ENCODE results near the gene CACNA1D.

Gene CACNA1D

GRCh38 chr3:53766706-53767105, 272.3 kb downstream of the CACNA1D start:
- no peak for DNase-seq

GRCh38 chr3:53768478-53769459, 274.4 kb downstream of the CACNA1D start:
- no peak for DNase-seq

GRCh38 chr3:53772562-53772961, 278.2 kb downstream of the CACNA1D start:
- no peak for DNase-seq

GRCh38 chr3:53773021-53773436, 278.6 kb downstream of the CACNA1D start:
- DNase-seq = no peak

- no peak for DNase-seq
Observed at GRCh38 chr3:53773611-53774368, 279.4 kb downstream of the CACNA1D start.

- DNase-seq = no peak
Observed at GRCh38 chr3:53774414-53774813, 280.0 kb downstream of the CACNA1D start.

- no peak for DNase-seq
Observed at GRCh38 chr3:53775018-53775417, 280.6 kb downstream of the CACNA1D start.

- DNase-seq = no peak
Observed at GRCh38 chr3:53775834-53776251, 281.4 kb downstream of the CACNA1D start.

GRCh38 chr3:53776494-53777101, 282.2 kb downstream of the CACNA1D start:
- no peak for DNase-seq

- no peak for DNase-seq
Observed at GRCh38 chr3:53777468-53777867, 283.1 kb downstream of the CACNA1D start.

GRCh38 chr3:53778153-53778552, 283.7 kb downstream of the CACNA1D start:
- no peak for DNase-seq

- DNase-seq = no peak
Observed at GRCh38 chr3:53780171-53780570, 285.8 kb downstream of the CACNA1D start.

GRCh38 chr3:53780806-53781205, 286.4 kb downstream of the CACNA1D start:
- no peak for DNase-seq

- DNase-seq = no peak
Observed at GRCh38 chr3:53787016-53787415, 292.6 kb downstream of the CACNA1D start.

- no peak for DNase-seq
Observed at GRCh38 chr3:53788038-53788437, 293.6 kb downstream of the CACNA1D start.

- no peak for DNase-seq
Observed at GRCh38 chr3:53789459-53789858, 295.0 kb downstream of the CACNA1D start.

GRCh38 chr3:53790470-53790869, 296.1 kb downstream of the CACNA1D start:
- DNase-seq = no peak

GRCh38 chr3:53791317-53791716, 296.9 kb downstream of the CACNA1D start:
- no peak for DNase-seq

GRCh38 chr3:53792866-53793265, 298.5 kb downstream of the CACNA1D start:
- DNase-seq = no peak

GRCh38 chr3:53794597-53794996, 300.2 kb downstream of the CACNA1D start:
- no peak for DNase-seq

- DNase-seq = no peak
Observed at GRCh38 chr3:53795176-53795575, 300.8 kb downstream of the CACNA1D start.

GRCh38 chr3:53795789-53796560, 301.6 kb downstream of the CACNA1D start:
- no peak for DNase-seq
